GM18861 (cell line): ENCODE data around the gene PPP2R1B.
"Not testable (repeated sequence)": the region's sequence is repeated elsewhere in the genome, so short reads cannot be mapped to it uniquely, and the experiment has no call there.

Source experiments
- ATAC-seq: cut with Tn5 transposase; IDR thresholded peaks from one replicate; pipeline ENCODE4 v1.9.1; 2021; ENCODE audit not compliant: unreplicated experiment

PPP2R1B gene

GRCh38 chr11:111729071-111729830 lies 36.9 kb downstream of the PPP2R1B start:
- no peak for ATAC-seq

- no peak for ATAC-seq
Observed at GRCh38 chr11:111727431-111727830, 38.8 kb downstream of the PPP2R1B start.

GRCh38 chr11:111726301-111726713 lies 39.9 kb downstream of the PPP2R1B start:
- no peak for ATAC-seq

- no peak for ATAC-seq
Observed at GRCh38 chr11:111725621-111726020, 40.6 kb downstream of the PPP2R1B start.

- no peak for ATAC-seq
Observed at GRCh38 chr11:111724615-111725129, 41.5 kb downstream of the PPP2R1B start.

- ATAC-seq = no peak
Observed at GRCh38 chr11:111723595-111723994, 42.6 kb downstream of the PPP2R1B start.

GRCh38 chr11:111722501-111722900 lies 43.7 kb downstream of the PPP2R1B start:
- ATAC-seq = no peak

- ATAC-seq = no peak
Observed at GRCh38 chr11:111720801-111721494, 45.2 kb downstream of the PPP2R1B start.

- ATAC-seq = no peak
Observed at GRCh38 chr11:111719379-111719778, 46.8 kb downstream of the PPP2R1B start.

GRCh38 chr11:111718859-111719258 lies 47.3 kb downstream of the PPP2R1B start:
- no peak for ATAC-seq

GRCh38 chr11:111718436-111718835 lies 47.8 kb downstream of the PPP2R1B start:
- ATAC-seq = no peak

- not testable (repeated sequence) for ATAC-seq
Observed at GRCh38 chr11:111717660-111718059, 48.5 kb downstream of the PPP2R1B start.

- no peak for ATAC-seq
Observed at GRCh38 chr11:111715142-111715816, 50.9 kb downstream of the PPP2R1B start.

GRCh38 chr11:111714522-111714921 lies 51.7 kb downstream of the PPP2R1B start:
- no peak for ATAC-seq

GRCh38 chr11:111707691-111708067 lies 58.5 kb downstream of the PPP2R1B start:
- ATAC-seq = no peak

GRCh38 chr11:111707039-111707690 lies 59.0 kb downstream of the PPP2R1B start:
- ATAC-seq = no peak

- no peak for ATAC-seq
Observed at GRCh38 chr11:111703576-111703975, 62.6 kb downstream of the PPP2R1B start.

GRCh38 chr11:111702623-111703022 lies 63.6 kb downstream of the PPP2R1B start:
- ATAC-seq = no peak

- ATAC-seq = no peak
Observed at GRCh38 chr11:111700162-111700561, 66.0 kb downstream of the PPP2R1B start.

- no peak for ATAC-seq
Observed at GRCh38 chr11:111699579-111700156, 66.5 kb downstream of the PPP2R1B start.
